Gastrocnemius medialis (tissue), 4 donors: ENCODE results near the gene GNB4. TPM values are rescaled to one million over a fixed set of nuclear protein-coding genes. Genes with fewer than 3 reads are reported as not detected.

Experiments
- ATAC-seq, 2 donors: fragments of 150-250 bp; one replicate each; pipeline ENCODE4 v1.9.1; 2016
- DNase-seq, 2 donors: peaks; one replicate each; pipeline ENCODE4 v3.0.0-alpha.2; 2019
- H3K27ac ChIP-seq, 4 donors: fragments of 200-600 bp; sonication (generic); 1 replicate in 1 of 4; 2 replicates in 3 of 4; pipeline ENCODE4 v1.5.1; 2016 to 2018; ENCODE audit warnings: mild to moderate bottlenecking in 2 of 4, moderate library complexity in 1 of 4
- H3K27me3 ChIP-seq, 3 donors: fragments of 200-600 bp; sonication (generic) in 2 of 3; 1 replicate in 1 of 3; 2 replicates in 2 of 3; pipeline versions ENCODE4 v1.5.1 to v1.6.0; 2016 to 2019; ENCODE audit warnings: mild to moderate bottlenecking in 1 of 3, moderate library complexity in 1 of 3
- H3K36me3 ChIP-seq, 2 donors: fragments of 200-600 bp; sonication (generic) in 1 of 2; one replicate each; pipeline ENCODE4 v1.5.1; 2017 to 2018
- H3K4me1 ChIP-seq, 2 donors: fragments of 200-600 bp; sonication (generic) in 1 of 2; one replicate each; pipeline ENCODE4 v1.5.1; 2016 to 2017; ENCODE audit warnings: mild to moderate bottlenecking in 2 of 2
- H3K4me3 ChIP-seq, 4 donors: fragments of 200-600 bp; sonication (generic) in 3 of 4; 1 replicate in 1 of 4; 2 replicates in 3 of 4; pipeline ENCODE4 v1.5.1; 2016 to 2019; ENCODE audit warnings: mild to moderate bottlenecking in 2 of 4
- H3K9me3 ChIP-seq, 3 donors: fragments of 200-600 bp; sonication (generic) in 2 of 3; 1 replicate in 1 of 3; 2 replicates in 2 of 3; pipeline ENCODE4 v1.5.1; 2016 to 2019
- CTCF ChIP-seq, 5 experiments: fragments of 450-650 bp in 3 of 5; fragments of 200-600 bp in 2 of 5; sonication (generic) in 2 of 5; IDR thresholded peaks in 4 of 5; conservative IDR thresholded peaks in 1 of 5; 1 replicate in 4 of 5; 2 replicates in 1 of 5; pipeline ENCODE4 v1.5.1; 2016 to 2019; ENCODE audit warnings: antibody characterized with exemption in 5 of 5, mild to moderate bottlenecking in 3 of 5, moderate library complexity in 3 of 5
- POLR2A ChIP-seq, 2 donors: fragments of 450-650 bp; IDR thresholded peaks; one replicate each; pipeline ENCODE4 v1.6.1; 2017; ENCODE audit warnings: antibody characterized with exemption in 2 of 2, mild to moderate bottlenecking in 2 of 2, moderate library complexity in 2 of 2
- in situ Hi-C, 4 donors: fragments of 200-750 bp; cut with MboI; loops; one replicate each; pipeline versions ENCODE4 v1.15.0 to v1.8.0; 2017; ENCODE audit warnings: low sequenced_read_pairs in 4 of 4
- intact Hi-C: fragments of 100-400 bp; cut with DNase I; formaldehyde crosslinking; loops from one replicate; pipeline ENCODE4 v1.15.1; 2023; ENCODE audit warnings: low total_unique reads
- total RNA-seq, 4 donors: library from RNA; depleted of rRNA; stranded (reverse); fragments of >200 nt; gene quantifications; one replicate each; pipeline versions ENCODE4 v1.1.0 to v1.2.3, GENCODE V29; 2016

GNB4 gene
- 1 to 10 TPM; 3.4 to 4.9 (median 3.7) TPM for total RNA-seq

GRCh38 chr3:179451265-179452175 lies at the start of gene GNB4:
Gene GNB4 (minus strand): TSS chr3:179451470. CDS start chr3:179426200, 25,270 bp downstream.
- DNase-seq (peak; percentile 43 to 53), ATAC-seq (peak; percentile 82 to 84)
- Histone ChIP-seq H3K4me1 (peaks cover 0 to 19% of the 10 kb centered on the region in 2 donors), H3K9me3 (no peaks in the 10 kb centered on the region), H3K36me3 (no peaks in the 10 kb centered on the region), H3K27ac (peak within 1 kb of the TSS; percentile 61 to 80 (median 74)), H3K4me3 (peak within 1 kb of the TSS; percentile 58 to 68 (median 63)), H3K27me3 (peaks cover 0 to 30% (median 6%) of the 10 kb centered on the region in 3 donors)
- in situ Hi-C loops (no loop called here), intact Hi-C loops (loop anchor here (1.0 kb wide), 2 partner anchors 111 to 128 kb away; partner anchors contain the start of genes ACTL6A and ZNF639)
- TF ChIP-seq POLR2A (IDR thresholded peaks at IDR 0.05) (peak in 1 of 2 donors; percentile 54), CTCF (IDR thresholded peaks at IDR 0.05 in 4 of 5, conservative IDR thresholded peaks at IDR 0.05 in 1 of 5) (no peak)

GRCh38 chr3:179495483-179495882 lies 44.2 kb upstream of the GNB4 start:
- H3K9me3 ChIP-seq, result peaks cover 0 to 17% (median 5%) of the 10 kb centered on the region in 3 donors
- ATAC-seq, result no peak
- H3K27ac ChIP-seq, result no peak overlapping the region
- H3K4me3 ChIP-seq, result no peak overlapping the region
- H3K4me1 ChIP-seq, result no peaks in the 10 kb centered on the region
- H3K27me3 ChIP-seq, result no peaks in the 10 kb centered on the region
- DNase-seq, result no peak
- TF ChIP-seq CTCF (IDR thresholded peaks at IDR 0.05 in 4 of 5, conservative IDR thresholded peaks at IDR 0.05 in 1 of 5), result no peak
- H3K36me3 ChIP-seq, result no peaks in the 10 kb centered on the region
- in situ Hi-C loops (no loop called here), intact Hi-C loops (no loop called here)

GRCh38 chr3:179493260-179493659 lies 42.0 kb upstream of the GNB4 start:
- Histone ChIP-seq H3K27me3 (no peaks in the 10 kb centered on the region), H3K4me3 (no peak overlapping the region), H3K9me3 (peaks cover 0 to 14% (median 5%) of the 10 kb centered on the region in 3 donors), H3K27ac (no peak overlapping the region), H3K36me3 (no peaks in the 10 kb centered on the region), H3K4me1 (no peaks in the 10 kb centered on the region)
- in situ Hi-C loops (no loop called here), intact Hi-C loops (no loop called here)
- DNase-seq, result no peak
- TF ChIP-seq POLR2A (IDR thresholded peaks at IDR 0.05), result no peak
- TF ChIP-seq CTCF (IDR thresholded peaks at IDR 0.05 in 4 of 5, conservative IDR thresholded peaks at IDR 0.05 in 1 of 5), result no peak
- no peak for ATAC-seq

GRCh38 chr3:179488213-179488612 lies 36.9 kb upstream of the GNB4 start:
- Histone ChIP-seq H3K27ac (no peak overlapping the region), H3K4me3 (no peak overlapping the region), H3K4me1 (no peaks in the 10 kb centered on the region), H3K36me3 (no peaks in the 10 kb centered on the region), H3K27me3 (no peaks in the 10 kb centered on the region), H3K9me3 (no peaks in the 10 kb centered on the region)
- no peak for ATAC-seq
- in situ Hi-C loops (no loop called here), intact Hi-C loops (no loop called here)
- DNase-seq, result no peak
- TF ChIP-seq CTCF (IDR thresholded peaks at IDR 0.05 in 4 of 5, conservative IDR thresholded peaks at IDR 0.05 in 1 of 5), result no peak
- TF ChIP-seq POLR2A (IDR thresholded peaks at IDR 0.05), result no peak
